Urothelium cell line (cell line): Measurements from ENCODE around the gene KRTAP6-1.

Experiments used
- DNase-seq: peaks from one replicate; pipeline ENCODE4 v3.0.0; 2011; ENCODE audit warnings: low spot score, mixed read lengths
- FAIRE-seq: peaks from 2 replicates; lab custom pipeline; 2011; peaks lifted over from hg19 to GRCh38; lab: Jason Lieb, UNC

Gene KRTAP6-1

GRCh38 chr21:30613836-30614235 lies at the start of gene KRTAP6-1:
Gene KRTAP6-1, minus strand, starts transcription at chr21:30613930. Its CDS starts 26 bp downstream, at chr21:30613904.
- FAIRE-seq (no peak), DNase-seq (no peak)

GRCh38 chr21:30652891-30653290 lies 39.2 kb upstream of the KRTAP6-1 start:
- no peak for DNase-seq
- FAIRE-seq, result no peak

- DNase-seq (no peak), FAIRE-seq (no peak)
Measured at GRCh38 chr21:30646904-30647414, 33.2 kb upstream of the KRTAP6-1 start.

GRCh38 chr21:30642564-30642963 lies 28.8 kb upstream of the KRTAP6-1 start, which contains the start of gene KRTAP20-3:
Gene KRTAP20-3, plus strand, starts transcription at chr21:30642864.
- DNase-seq (no peak), FAIRE-seq (peak; percentile 40)

- FAIRE-seq, result no peak
Measured at GRCh38 chr21:30638686-30639085, 25.0 kb upstream of the KRTAP6-1 start.

GRCh38 chr21:30634906-30635305 lies 21.2 kb upstream of the KRTAP6-1 start, which contains the start of gene KRTAP20-2:
Gene KRTAP20-2, plus strand, starts transcription at chr21:30635206. Its CDS starts 58 bp downstream, at chr21:30635264.
- DNase-seq (no peak), FAIRE-seq (no peak)

More at GRCh38 chr21:30638686-30639085, 25.0 kb upstream of the KRTAP6-1 start:
- no peak for DNase-seq

- DNase-seq, result no peak
- FAIRE-seq, result no peak
Measured at GRCh38 chr21:30629200-30629599, 15.5 kb upstream of the KRTAP6-1 start.

- DNase-seq (no peak), FAIRE-seq (no peak)
Measured at GRCh38 chr21:30628109-30628508, 14.4 kb upstream of the KRTAP6-1 start.

- DNase-seq, result no peak
- FAIRE-seq, result no peak
Measured at GRCh38 chr21:30625449-30626165, 11.9 kb upstream of the KRTAP6-1 start.

GRCh38 chr21:30623362-30623761 lies 9.6 kb upstream of the KRTAP6-1 start:
- FAIRE-seq, result peak; percentile 17
- no peak for DNase-seq

- no peak for DNase-seq
- no peak for FAIRE-seq
Measured at GRCh38 chr21:30620522-30620921, 6.8 kb upstream of the KRTAP6-1 start, which contains the start of gene KRTAP20-4. Gene KRTAP20-4, plus strand, starts transcription at chr21:30620627.

- FAIRE-seq (no peak), DNase-seq (no peak)
Measured at GRCh38 chr21:30620080-30620479, 6.3 kb upstream of the KRTAP6-1 start.

- no peak for DNase-seq
- FAIRE-seq, result peak; percentile 69
Measured at GRCh38 chr21:30616125-30616524, 2.4 kb upstream of the KRTAP6-1 start, which contains the start of gene KRTAP20-1. Gene KRTAP20-1, plus strand, starts transcription at chr21:30616425. Its CDS starts 30 bp downstream, at chr21:30616455.

GRCh38 chr21:30615199-30615598 lies 1.5 kb upstream of the KRTAP6-1 start:
- no peak for FAIRE-seq
- no peak for DNase-seq

GRCh38 chr21:30612132-30612531 lies 1.6 kb downstream of the KRTAP6-1 start:
- peak; percentile 32 for FAIRE-seq

GRCh38 chr21:30605968-30606367 lies 7.8 kb downstream of the KRTAP6-1 start:
- no peak for FAIRE-seq
- DNase-seq, result no peak

More at GRCh38 chr21:30612132-30612531, 1.6 kb downstream of the KRTAP6-1 start:
- no peak for DNase-seq

- FAIRE-seq, result no peak
- DNase-seq, result no peak
Measured at GRCh38 chr21:30600787-30601186, 12.9 kb downstream of the KRTAP6-1 start, which contains the start of gene KRTAP22-1. Gene KRTAP22-1, plus strand, starts transcription at chr21:30601087.

- DNase-seq (no peak), FAIRE-seq (peak; percentile 40)
Measured at GRCh38 chr21:30598802-30599201, 14.9 kb downstream of the KRTAP6-1 start, which contains the start of gene KRTAP6-2. Gene KRTAP6-2, minus strand, starts transcription at chr21:30598902. Its CDS starts 28 bp downstream, at chr21:30598874.

- no peak for DNase-seq
- FAIRE-seq, result no peak
Measured at GRCh38 chr21:30592140-30592539, 21.6 kb downstream of the KRTAP6-1 start, which contains the start of gene KRTAP6-3. Gene KRTAP6-3, plus strand, starts transcription at chr21:30592440. Its CDS starts 6 bp downstream, at chr21:30592446.

GRCh38 chr21:30590297-30590696 lies 23.4 kb downstream of the KRTAP6-1 start, which contains the start of gene KRTAP22-2:
Gene KRTAP22-2, minus strand, starts transcription at chr21:30590397.
- DNase-seq (no peak), FAIRE-seq (no peak)

GRCh38 chr21:30582870-30583269 lies 30.9 kb downstream of the KRTAP6-1 start:
- DNase-seq (no peak), FAIRE-seq (no peak)

- no peak for FAIRE-seq
- no peak for DNase-seq
Measured at GRCh38 chr21:30580132-30580531, 33.6 kb downstream of the KRTAP6-1 start.
